Measurements from ENCODE around the gene SUN2.

DNA sequence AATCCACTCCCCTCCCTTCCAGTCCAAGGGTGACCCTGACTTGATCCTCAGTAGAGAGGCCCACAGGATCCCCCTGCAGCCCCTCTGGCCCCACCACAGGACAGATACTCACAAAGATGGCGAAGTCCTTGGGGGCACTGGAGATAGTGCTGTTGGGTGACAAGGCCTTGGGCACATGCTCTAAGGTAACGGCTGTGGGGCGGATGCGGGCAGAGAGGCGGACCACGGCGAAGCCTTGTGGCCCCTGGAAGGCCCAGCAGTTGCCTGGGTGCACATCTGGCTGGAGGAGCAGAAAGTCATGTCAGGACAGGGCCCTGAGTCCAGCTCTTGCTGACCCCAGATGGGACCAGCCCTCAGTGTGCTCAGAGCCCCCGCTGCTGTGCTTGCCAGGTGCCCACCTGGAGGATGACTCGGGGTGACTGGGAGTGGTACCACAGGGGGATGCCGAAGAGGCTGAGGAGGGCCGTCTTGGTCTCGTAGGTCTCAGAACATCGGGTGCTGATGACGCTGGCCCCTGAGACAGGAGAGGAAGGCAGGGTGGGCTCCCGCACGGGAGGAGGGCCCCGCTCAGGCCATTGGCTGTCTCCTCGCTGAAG, 17.2 kb downstream of the SUN2 start:
- TF ChIP-seq POLR2AphosphoS5 (IDR thresholded peaks at IDR 0.05; ENCODE audit: low read depth, low read length) (no peak), TAF1 (IDR thresholded peaks at IDR 0.05; ENCODE audit: borderline replicate concordance, low read depth, low read length) (no peak)
